ENCODE results near the gene EBLN2.
A peak's percentile ranks its signal among the peaks of the same experiment; 100 is the strongest.

EBLN2 gene

DNA sequence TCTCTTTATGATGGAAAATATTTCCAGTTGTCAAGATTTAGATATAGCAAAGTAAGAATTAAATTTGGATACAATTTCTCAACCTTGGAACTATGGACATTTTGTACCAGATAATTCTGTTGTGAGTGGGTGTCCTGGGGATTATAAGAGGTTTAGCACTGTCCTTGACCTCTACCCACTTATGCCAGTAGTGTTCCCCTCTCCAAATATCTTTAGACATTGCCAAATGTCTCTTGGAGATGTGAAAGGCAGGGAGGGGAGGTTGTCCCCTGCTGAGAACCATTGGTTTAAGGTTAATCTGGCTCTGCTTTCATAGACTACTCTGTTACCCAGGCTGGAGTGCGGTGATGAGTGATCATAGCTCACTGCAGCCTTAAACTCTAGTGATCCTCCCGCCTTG, at the start of gene EBLN2:
Gene EBLN2, plus strand, starts transcription at position 244 of the 400 bp plus-strand sequence. CDS start 423 bp downstream, outside the sequence.
- no peak for FAIRE-seq
- no peak for DNase-seq (ENCODE audit: low spot score)

DNA sequence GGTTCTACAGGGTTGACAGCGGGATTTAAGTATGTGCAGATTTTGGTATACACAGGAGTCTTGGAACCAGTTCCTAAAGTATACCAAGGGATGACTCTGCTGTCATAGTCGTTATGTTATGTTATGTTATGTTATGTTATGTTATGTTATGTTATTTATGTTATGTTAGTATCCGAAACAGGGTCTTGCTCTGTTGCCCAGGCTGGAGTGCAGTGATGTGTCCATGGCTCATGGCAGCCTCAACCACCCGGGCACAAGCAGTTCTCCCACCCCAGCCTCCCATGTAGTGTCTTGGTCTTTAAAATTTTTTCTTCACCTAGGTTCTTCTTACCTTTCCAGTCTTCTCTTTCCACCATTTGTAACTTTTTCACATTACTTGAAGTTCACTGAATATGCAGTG, 43.2 kb upstream of the EBLN2 start:
- DNase-seq (ENCODE audit: low spot score) (no peak), FAIRE-seq (no peak)

DNA sequence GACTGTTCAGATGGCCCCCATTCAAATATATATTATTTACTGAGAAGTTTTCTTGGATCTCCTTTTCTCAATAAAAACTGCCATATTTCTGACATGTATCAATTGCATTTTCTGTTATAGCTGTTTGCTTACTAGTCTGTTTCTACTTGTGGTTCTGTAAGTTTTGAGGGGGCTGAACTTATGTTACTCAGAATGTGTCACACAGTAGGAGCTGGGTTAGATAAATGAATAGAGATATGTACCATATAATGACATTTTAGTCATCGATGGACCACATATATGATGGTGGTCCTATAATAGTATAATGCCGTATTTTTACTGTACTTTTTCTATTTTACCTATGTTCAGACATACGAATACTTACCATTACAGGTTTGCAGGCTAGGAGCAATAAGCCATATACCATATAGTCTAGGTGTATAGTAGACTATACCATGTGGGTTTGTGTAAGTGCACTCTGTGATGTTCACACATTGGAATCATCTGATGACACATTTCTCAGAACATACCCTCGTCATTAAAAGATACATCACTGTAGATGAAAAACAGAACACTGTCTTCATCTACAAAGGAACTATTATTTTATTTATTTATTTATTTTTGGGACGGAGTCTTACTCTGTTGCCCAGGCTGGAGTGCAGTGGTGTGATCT, 42.5 kb upstream of the EBLN2 start:
- no peak for FAIRE-seq

GRCh38 chr3:73021301-73021835, 40.1 kb upstream of the EBLN2 start:
- FAIRE-seq: no peak

More for the DNA sequence above, 42.5 kb upstream of the EBLN2 start:
- no peak for DNase-seq (ENCODE audit: low spot score)

DNA sequence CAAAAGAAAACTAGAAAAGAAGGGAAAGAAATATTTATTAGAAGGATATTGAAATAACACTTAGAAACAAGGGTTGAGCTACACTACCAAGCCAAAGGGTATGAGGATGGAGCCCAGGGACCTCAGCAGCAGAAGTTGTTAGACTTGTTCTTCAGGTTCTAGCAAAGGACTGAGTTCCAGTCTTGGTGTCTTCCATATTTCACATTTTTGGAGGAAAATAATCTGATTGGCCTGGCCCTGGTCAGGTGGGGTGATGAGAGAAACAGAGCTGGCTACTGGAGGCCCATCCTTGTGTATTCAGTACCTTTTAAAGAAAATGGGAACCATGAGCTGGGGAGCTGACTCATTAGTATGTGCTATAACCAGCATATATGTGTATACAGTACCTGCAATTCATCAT, 36.6 kb upstream of the EBLN2 start:
- FAIRE-seq: no peak
- no peak for DNase-seq (ENCODE audit: low spot score)

More at GRCh38 chr3:73021301-73021835, 40.1 kb upstream of the EBLN2 start:
- DNase-seq (ENCODE audit: low spot score): no peak

- DNase-seq (ENCODE audit: low spot score) (no peak), FAIRE-seq (no peak)
These were observed 35.2 kb upstream of the EBLN2 start for GRCh38 chr3:73026111-73026759.

DNA sequence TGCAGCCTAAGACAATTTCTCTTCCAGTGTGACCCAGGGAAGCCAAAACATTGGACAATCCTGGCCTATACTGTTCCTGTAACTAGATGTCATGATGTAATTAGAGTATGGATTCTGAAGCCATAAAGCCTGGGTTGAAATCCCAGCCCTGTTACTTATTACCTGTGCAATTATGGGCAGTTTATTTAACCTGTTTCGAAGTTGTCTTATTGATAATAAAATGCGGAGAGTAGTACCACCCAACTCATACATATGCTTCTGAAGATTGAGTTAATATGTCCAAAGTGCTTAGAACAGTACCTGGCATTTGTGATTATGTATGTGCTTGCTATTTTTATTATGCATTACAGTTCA, 34.7 kb upstream of the EBLN2 start:
- no peak for FAIRE-seq

DNA sequence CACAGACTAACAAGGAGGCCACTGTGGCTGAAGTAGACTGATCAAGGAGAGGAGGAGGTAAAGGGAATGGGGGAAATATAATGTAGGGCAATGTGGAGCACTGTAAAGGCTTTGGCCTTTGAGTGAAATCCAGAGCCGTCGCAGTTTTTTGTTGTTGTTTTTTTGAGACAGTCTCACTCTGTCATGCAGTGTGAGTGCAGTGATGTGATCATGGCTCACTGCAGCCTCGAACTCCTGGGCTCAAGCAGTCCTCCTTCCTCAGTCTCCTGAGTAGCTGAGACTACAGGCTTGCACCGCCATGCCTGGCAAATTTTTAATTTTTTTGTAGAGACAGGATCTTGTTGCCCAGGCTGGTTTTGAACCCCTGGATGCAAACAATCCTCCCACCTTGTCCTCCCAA, 32.7 kb upstream of the EBLN2 start:
- DNase-seq (ENCODE audit: low spot score): no peak
- FAIRE-seq: no peak

More for the DNA sequence above, 34.7 kb upstream of the EBLN2 start:
- DNase-seq (ENCODE audit: low spot score): no peak

DNA sequence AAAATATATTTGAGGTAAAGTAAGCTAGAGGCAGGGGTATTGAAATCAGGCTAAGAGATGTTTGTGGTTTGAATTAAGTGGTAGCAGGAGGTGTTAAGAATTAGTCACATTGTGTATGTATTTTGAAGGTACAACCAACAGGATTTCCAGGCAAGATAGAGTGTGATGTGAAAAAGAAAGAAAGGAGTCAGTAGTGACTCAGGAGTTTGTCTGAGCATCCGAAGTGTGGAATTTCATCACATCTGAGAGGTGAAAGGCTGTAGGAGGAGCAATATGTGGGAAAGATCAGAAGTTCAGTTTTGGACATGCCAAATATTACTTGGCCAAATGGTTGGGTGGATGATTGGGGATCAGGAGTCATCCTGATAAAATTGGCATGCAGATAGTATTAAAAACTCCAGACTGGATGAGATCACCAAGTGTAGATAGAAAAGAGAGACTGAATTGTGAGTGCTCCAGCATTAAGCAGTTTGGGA, 32.1 kb upstream of the EBLN2 start:
- DNase-seq (ENCODE audit: low spot score) (no peak), FAIRE-seq (no peak)

DNA sequence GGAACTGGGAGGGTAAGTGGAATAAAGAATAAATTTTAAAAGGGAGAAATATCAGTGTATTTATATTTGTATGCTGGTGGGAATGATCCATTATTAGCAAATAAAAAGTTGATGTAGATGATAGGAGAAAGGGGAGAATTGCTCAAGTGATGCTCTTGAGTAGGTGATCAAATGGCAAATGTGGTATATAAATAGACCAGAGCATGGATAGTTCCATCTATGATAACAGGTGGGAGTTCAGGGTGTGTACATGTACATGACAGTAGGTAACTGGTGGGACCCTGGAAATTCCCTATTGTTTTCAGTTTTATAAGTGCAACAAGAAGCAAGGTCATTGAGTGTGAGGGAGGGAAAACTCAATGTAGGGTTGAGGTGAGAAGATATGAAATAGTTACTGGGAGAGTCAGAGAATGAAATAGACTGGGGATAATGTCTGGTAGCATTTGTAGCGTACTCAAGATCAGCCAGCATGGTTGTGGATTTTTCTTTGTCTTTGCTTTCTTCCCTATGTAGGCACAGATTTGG, 31.3 kb upstream of the EBLN2 start:
- FAIRE-seq (no peak), DNase-seq (ENCODE audit: low spot score) (no peak)

DNA sequence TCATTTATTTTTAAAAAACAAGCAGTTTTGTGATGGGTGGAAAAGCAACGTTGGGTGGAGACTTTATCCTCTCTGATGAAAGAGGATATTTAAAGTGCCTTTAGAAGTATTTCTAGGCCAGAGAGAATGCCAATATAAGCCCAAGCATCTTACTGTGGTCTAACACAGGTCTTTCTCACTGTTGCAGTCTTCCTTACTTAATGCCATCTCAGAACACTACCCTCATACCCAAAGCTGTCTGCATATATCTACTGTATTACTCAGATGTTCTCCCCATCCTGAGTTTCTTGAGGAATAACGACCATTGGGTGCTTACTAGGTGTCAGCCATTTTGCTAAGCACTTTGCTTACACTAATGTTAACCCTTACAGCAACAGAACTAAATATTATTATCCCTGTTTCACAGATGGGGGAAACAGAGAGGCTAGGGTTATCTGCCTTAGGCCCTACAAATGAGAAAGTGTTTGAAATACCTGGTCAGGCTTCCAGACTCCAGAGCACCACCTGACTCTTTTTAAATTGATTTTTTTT, 29.8 kb upstream of the EBLN2 start:
- no peak for DNase-seq (ENCODE audit: low spot score)
- FAIRE-seq: no peak

DNA sequence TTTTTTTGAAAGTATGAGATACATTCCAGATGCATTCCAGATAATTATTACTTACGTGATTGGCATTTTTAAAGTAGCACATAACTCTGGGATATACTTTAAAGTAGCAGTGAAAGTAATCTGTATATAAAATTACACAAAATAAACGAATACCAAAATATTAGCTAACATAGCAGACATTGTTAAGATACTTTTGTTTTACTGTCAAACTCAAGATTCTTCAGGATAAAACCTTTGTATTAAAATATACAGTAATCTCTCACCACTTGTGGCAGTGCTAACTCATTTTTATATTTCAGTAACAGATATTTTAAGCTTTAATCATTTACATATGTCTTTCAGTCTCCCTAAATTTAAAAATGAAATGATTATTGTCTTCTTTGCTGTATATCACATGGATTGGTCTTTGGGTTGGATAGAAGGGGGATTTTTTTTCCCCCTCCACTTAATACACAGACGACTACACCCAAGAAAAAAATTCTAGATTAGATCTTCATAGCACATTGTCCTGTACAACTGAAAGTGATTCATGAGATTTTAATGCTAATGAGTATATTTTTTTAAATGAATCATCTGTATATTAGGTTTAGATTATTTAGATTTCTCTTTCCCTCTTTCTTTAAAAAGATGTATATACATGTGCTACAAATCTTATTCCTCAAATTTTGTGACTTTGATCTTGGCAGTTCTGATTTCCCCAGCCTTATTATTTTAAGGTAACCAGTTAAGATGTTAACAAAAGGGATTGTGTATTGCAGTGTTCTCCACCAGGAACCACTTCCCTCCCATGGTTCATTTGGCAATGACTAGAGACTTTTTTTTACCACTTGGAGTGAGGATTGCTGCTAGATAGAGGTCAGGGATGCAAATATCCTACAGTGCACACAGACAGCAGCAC, 24.5 kb upstream of the EBLN2 start:
- FAIRE-seq: no peak
- DNase-seq (ENCODE audit: low spot score): no peak

GRCh38 chr3:73041537-73041936, 19.9 kb upstream of the EBLN2 start:
- no peak for FAIRE-seq
- DNase-seq (ENCODE audit: low spot score): no peak

GRCh38 chr3:73043414-73043813, 18.0 kb upstream of the EBLN2 start:
- FAIRE-seq (no peak), DNase-seq (ENCODE audit: low spot score) (no peak)

DNA sequence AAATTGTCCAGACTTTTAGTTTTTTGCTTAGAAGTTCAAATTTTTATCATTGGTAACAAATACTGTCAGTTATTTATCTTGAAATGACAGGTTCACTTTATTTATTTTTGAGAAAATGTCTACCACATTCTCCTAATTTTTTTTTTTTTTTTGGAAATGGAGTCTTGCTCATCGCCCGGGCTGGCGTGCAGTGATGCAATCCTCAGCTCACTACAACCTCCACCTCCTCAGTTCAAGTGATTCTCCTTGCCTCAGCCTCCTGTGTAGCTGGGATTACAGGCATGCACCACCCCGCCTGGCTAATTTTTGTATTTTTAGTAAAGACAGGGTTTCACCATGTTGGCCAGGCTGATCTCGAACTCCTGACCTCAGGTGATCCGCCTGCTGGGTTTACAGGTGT, 16.1 kb upstream of the EBLN2 start:
- no peak for FAIRE-seq
- DNase-seq (ENCODE audit: low spot score): no peak

DNA sequence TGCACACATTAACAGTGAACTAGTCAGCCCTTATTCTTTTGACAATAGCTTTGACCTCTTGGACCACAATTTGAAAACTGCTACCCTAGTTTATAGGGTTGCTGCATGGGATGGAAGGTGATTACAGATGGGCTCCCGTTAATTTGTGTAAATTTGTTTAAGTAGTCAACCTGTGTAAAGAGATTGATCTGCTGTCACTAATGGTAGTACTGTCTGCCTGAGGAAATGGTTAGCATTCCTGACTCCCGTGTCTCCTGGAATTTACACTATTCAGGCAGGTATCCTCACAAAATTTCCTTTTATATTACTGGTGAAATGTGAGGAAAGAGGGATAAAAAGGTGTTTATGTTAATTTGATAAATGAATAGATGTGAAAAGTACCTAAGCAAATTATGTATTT, 15.3 kb upstream of the EBLN2 start:
- no peak for FAIRE-seq
- DNase-seq (ENCODE audit: low spot score): no peak

GRCh38 chr3:73049319-73049718, 12.1 kb upstream of the EBLN2 start:
- DNase-seq (ENCODE audit: low spot score) (no peak), FAIRE-seq (no peak)

DNA sequence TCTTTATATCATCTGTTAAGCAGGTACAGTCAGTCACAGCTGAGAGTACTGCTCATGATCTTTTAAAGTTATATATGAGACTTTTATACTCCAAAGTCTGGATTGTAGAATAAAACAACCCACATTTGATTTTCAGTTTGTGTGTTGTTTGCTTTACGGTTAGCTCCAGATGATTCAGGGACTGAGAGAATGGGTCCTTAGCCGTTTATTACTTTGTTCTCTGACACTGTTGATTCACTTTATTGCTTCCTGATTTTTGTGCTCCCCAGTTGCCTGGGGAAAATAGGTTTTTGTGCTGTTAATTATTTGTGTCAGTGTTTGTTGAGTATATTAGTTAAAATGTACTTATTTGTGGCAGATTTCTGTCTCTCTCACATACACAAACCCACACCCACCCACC, 8.6 kb upstream of the EBLN2 start:
- DNase-seq (ENCODE audit: low spot score) (no peak), FAIRE-seq (no peak)

DNA sequence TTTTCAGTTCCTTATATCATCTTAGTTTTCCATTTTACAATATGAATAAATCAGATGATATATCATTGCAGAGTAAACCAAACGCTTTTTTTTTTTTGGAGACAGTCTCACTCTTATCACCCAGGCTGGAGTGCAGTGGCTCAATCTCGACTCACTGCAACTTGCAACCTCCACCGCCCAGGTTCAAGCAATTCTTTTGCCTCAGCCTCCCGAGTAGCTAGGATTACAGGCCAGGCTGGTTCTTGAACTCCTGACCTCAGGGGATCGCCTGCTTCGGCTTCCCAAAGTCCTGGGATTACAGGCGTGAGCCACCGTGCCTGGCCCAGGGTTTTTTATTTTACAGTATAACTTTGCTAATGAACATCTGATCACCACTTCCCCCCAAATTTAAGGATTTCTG, 5.9 kb upstream of the EBLN2 start:
- FAIRE-seq (no peak), DNase-seq (ENCODE audit: low spot score) (no peak)

DNA sequence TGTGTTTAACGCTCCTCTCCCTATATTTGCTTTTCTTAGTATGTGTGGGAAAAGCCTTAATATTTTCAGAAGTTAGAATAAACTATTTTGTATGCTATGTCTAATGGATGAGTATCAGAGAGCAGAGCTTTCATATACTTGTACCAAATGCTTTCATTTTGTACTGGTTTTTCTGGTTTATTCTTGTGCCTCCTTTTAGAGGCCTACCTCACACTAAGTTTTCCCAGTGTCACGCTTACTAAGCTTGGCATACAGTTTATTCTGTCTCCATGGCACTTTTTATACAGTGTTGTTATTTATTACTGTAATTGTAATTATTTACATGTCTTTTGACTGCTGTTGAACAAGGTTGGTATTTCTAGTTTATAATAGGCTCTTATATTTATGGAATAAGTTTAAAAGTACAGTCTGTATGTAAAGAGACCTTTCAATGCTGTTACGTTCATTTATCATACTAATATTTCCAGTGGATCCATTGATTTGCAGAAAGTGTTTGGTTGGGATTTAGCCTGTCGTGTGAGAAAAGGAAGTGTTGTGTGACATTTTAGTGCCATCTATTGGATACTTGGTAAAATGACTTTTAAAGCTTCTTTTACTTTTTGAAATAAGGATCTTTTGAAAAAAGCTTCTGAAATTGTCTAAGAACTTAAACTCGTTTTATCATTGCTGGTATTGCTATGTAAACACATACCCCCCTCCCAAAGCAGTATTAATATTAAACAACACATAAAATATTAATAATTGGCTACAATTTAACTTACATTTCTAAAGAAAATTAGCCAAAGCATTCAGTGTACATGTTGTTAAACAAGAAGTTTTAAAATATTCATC, 5.2 kb upstream of the EBLN2 start:
- DNase-seq (ENCODE audit: low spot score): peak; percentile 6
- FAIRE-seq: no peak

DNA sequence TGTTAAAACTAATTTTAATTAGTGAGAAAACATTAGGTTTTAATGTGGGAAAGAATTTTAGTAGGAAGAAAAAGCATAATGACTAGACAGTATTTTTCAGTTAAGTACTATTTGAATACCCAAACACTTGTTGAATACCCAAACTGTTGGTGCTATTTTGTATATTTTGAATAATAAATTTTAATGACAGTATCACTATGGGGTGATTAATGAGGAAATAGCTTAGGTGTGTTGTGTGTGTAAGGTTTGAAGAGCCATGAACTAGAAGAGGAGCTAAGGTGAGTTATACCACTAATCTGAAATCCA, 4.7 kb upstream of the EBLN2 start:
- no peak for FAIRE-seq
- DNase-seq (ENCODE audit: low spot score): no peak

Measured in urothelium cell line (cell line).